RCC 7860 (cell line): ENCODE data around the gene SNAPIN.
"Not testable (repeated sequence)": the region's sequence is repeated elsewhere in the genome, so short reads cannot be mapped to it uniquely, and the experiment has no call there.

Source experiments
- DNase-seq: peaks from one replicate; pipeline ENCODE4 v3.0.0-alpha.2; 2015; ENCODE audit warnings: low spot score
- FAIRE-seq: peaks from 2 replicates; lab custom pipeline; 2012; peaks lifted over from hg19 to GRCh38; lab: Jason Lieb, UNC

SNAPIN gene

DNA sequence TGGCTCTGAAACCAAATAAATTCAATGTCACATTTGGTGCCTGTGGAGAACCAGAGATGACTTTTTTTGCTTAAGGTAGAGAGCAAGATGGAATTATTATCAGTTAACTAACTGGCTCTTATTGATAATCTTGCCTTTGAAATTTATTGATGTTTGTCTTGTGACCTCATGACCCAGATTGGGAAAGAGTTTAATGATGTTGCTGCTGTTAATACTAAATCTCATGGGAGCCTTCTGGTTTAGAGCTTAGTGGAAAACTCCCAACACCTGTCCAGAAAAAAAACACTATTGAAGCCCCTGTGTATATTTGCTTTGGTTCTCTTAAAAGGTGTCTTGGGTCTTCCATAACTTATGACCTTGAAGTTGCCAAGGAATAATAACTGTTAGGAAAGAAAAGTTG is 14.7 kb upstream of the SNAPIN start:
- FAIRE-seq (no peak), DNase-seq (no peak)

DNA sequence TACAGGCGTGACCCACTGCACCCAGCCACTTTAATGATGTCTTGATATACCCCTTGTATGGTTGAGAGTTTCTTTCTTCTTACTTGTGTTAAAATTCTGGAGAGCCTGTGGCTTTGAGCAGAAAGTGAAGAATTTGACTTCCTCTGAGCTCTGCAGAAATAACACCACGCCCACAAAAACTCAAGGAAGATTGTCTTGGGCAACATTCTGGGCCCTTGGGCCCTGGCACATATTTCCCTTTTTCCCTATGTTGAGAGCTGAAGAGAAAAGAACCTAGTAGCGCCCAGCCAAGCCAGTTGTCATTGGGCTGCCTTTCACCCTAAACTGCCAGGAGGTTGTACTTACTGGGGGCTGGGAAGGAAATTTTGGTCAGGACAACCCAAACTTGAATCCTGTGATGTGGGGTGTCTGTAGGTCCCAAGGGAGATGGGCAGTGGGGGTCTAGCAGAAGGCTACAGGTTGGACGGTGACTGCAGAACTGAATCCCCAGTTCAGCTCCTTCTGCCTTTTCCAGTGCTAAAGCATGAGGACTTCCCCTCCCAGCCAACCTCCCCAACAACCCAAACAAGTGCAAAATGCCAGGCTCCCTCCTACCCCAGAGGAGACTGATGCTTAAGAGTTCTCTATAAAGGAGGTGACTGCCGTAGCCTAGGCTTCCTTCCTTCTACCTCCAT is 11.7 kb upstream of the SNAPIN start:
- DNase-seq, result no peak
- no peak for FAIRE-seq

DNA sequence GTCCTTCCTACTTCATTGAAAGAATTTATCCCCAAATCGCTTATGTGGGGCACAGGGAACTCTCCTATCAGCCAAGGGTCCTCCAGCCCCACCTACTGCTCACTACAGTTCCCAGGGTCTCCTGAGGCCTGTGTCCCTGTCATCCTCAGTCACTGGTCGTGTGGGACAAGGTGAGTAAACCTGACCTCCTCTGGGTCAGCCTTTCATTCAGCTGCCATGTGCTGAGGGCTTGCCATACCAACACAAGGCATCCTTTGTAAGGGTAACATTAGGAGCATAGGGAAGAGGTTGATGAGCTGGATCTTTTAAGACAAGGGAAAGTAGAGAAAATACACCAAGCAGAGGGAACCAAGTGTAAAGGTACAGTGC is 11.2 kb upstream of the SNAPIN start:
- FAIRE-seq, result no peak
- no peak for DNase-seq

DNA sequence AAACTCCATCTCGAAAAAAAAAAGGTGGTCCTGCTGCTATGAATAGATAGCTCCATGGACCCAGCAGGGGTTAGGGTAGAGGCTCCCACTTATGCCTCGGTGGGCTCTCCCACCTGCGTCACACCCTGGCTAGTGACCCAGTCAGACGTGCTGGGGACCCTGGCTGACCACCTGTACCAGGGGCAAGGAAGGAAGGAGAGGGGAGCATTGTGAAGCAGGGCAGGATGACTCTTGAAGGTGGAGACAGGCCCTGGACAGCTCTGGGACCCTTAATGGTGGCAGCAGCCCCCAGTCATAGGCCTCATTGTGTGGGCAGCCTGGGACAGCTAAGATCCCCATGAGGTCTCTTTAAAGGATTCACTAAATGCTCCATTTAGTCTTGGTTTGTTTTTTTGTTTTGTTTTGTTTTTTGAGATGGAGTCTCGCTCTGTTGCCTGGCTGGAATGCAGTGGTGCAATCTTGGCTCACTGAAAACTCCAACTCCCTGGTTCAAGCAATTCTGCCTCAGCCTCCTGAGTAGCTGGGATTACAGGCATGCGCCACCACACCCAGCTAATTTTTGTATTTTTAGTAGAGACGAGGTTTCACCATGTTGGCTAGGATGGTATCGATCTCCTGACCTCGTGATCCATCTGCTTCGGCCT is 10.4 kb upstream of the SNAPIN start:
- peak; percentile 16 for DNase-seq
- FAIRE-seq, result no peak

DNA sequence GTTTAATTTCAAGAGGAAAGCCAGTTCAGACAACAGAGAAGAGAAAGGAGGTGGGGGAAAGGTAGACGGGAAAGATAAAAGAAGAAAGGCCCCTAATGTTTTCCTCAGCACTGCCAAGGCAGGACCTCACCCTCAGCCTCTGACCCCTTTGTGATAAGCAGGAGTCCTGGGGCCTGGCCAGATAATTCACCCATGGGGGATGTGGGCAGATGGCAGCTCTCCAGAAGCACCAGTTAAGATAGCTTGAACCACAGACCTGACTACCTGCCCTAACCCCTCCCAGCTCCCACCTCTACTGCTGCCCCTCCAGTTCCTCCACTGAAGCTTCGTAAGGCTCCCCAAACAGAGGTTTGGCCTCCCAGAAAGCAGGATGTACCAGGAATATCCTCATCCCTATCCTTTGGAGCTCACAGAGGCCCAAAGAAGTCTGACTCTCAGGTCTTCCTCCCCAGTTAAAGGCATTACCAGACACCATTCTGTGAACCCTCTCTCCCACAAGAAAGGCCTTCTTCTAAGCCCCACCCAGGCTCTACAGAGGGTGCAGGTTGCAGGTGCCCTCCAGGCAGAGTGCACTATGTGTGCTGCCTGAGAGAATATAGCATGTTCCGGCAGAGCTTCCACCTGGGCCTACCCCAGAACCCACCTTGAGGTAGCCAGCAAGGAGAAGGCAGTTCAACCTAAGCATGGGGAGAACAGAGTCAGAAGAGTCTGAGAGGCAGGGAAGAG is 9.2 kb upstream of the SNAPIN start:
- no peak for FAIRE-seq
- no peak for DNase-seq

DNA sequence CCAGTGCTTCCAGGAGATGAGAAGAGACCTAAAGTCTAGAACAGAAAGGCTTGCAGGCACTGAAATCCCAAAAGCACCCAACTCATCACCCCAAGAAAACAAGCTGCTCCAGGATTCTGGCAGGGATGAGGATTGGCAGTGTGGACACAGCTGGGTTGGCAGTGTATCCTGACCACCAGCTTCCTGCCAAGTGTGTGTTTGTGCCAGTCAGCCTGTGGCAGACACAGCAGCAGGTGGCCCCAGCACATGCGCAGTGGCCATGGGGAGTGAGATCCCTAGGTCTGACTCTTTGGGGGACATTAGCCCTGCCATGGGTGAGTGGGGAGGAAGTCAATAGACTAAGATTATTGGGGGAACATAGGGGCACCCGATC is 8.7 kb upstream of the SNAPIN start:
- DNase-seq, result no peak
- FAIRE-seq, result no peak

DNA sequence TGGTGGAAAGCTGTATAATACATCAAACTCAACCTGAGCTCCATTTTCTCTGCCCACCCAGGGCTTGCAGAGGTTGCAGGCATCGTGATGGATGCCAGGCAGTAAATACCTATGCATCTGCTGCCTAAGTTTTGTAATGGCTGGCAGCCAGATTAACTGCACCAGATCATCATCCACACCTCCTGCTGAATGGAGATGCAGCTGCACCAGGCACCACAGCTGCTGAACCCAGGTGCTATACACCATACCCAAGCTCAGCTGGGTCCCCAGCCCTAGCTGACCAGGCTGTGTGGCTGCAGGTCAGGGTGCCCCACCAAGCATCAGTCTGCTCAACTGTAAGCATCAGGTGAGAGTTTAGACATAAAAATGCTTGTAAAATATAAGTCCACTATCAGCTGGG is 6.7 kb upstream of the SNAPIN start:
- no peak for DNase-seq
- FAIRE-seq, result no peak

DNA sequence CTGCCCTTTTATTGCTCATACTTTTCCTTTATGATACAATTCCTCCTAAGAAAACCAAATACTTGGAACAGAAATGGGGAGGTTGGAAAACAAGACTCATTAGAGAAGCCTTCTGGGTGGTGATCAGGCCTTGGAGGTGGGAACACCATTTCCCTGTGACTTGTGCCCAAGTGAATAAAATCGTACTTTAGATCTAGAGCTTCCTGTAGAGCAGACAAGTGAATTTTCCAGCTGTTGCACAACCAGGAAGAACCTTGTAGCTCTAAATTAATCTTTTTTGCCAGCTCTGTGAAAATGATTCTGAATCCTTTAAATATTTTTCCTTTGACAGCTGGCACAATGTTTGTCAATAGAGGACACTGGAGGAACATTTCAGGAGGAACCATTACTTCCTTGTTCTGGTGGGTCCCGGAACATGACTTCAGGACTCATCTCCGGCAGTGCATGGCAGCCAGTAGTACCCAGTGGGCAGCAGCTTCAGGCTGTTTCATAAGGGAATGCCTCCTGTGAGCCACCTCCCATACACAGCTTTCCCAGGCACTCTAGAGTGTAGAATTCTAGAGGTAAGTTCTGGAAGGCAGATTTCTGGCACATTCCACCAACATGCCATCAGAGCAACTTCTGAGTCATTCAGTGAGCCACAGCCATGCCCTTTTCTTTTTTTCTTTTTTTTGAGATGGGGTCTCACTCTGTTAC is 5.5 kb upstream of the SNAPIN start:
- FAIRE-seq, result no peak

DNA sequence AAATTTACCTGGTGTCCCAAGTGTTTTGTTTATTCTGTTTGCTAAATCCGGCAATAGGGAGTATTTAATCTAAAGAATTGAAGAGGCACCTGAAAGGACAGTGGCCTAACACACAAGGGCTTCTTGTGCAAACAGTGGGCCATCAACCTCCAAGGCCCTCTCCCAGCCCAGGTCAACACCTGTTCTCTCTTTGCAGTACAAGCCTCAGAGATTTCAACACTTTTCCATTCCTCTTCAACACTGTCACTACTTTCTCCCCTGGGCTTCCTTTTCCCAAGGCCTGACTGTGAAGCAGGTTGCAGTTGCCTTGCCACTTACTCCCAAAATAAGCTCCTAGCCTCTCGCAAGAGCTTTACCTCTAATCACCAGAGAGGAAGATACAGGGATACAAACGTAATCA is 3.2 kb upstream of the SNAPIN start:
- FAIRE-seq (no peak), DNase-seq (no peak)

More for the DNA sequence above, 5.5 kb upstream of the SNAPIN start:
- peak; percentile 45 for DNase-seq

DNA sequence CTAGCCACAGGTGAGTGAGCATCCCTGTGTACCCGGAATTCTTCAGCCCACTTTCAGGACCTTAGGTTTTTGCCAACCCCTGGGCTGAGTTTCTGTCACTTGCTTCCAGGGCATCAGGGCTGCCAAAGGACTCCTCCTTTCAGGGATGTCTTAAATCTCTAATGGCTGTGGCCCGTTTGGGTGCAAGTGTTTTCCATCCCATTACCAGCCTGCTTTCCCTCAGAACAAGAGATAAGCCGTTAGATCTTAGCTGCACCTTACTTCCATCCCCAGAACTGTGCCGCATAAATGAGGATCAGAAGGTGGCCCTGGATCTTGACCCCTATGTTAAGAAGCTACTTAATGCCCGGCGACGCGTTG is 652 bp downstream of the SNAPIN start:
- DNase-seq (no peak), FAIRE-seq (no peak)

DNA sequence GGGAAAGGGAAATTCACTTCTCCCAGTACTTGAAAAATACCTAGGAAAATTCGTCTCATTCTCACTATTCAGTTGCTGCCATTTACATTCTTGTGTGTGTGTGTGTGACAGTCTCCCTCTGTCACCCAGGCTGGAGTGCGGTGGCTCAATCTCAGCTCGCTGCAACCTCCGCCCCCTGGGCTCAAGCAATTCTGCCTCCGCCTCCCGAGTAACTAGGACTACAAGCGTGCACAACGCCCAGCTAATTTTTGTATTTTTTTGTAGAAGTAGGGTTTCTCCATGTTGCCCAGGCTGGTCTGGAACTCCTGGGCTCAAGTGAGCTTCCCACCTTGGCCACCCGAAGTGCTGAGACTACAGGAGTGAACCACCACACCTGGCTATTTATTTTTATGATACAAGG is 1.2 kb downstream of the SNAPIN start:
- FAIRE-seq (no peak), DNase-seq (no peak)

DNA sequence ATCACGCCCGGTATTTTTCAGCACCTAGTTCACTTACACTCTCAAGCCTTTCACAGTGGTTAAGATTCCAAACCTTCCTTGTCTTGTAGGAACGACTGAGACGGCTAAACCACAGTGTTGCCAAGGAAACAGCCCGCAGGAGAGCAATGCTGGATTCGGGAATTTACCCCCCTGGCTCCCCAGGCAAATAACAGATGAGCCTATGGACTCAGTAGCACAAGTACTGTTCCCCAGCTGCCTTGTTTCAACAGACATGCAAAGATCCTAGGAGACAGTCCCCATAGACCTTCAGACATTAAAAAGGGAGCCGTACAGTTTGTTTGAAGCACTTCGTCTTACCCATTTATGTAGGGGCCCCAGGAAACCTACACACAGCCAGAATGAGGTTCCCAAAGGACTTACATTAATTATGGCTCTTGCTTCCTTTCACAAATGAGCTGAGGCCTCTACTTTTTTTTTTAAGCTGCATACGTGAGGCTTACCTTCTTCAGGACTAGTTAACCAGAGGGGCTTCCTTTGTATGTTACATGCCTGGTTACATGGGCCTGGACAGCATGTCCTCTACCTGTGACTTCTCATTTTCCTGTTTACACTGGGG is 2.7 kb downstream of the SNAPIN start:
- FAIRE-seq, result no peak
- DNase-seq, result no peak

DNA sequence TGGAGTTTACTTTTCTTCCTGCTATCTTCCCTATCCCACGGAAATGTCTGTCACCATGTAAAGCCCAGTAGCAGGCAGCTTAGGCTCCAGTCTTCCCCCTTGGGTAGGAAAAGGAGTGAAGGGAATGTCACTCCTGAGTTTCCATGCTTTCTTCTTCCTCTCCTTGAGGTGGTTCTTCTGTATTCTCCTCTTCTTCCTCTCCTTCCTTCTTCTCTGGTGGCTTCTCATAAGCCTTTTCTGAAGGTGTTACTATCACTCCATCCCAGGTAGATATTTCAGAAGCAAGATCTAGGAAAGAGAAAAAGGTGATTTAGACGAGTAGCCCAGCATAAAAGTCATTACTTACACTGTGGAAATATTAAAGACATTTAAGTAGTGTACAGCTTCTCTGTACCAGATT is 3.8 kb downstream of the SNAPIN start:
- FAIRE-seq, result no peak
- no peak for DNase-seq

DNA sequence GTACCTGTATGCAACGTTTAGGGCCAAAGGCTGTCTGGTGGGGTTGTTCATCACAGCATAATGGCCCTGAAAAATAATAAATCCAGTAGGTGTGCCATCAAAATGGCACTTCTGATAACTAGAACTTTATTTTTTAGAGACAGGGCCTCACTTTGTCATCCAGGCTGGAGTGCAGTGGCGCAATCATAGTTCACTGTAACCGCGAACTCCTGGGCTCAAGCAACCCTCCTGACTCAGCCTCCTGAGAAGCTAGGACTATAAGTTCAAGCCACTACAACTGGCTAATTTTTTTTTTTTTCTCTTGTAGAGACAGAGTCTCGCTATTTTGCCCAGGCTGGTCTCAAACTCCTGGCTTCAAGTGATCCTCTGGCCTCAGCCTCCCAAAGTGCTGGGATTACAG is 4.7 kb downstream of the SNAPIN start:
- no peak for FAIRE-seq
- DNase-seq, result no peak

DNA sequence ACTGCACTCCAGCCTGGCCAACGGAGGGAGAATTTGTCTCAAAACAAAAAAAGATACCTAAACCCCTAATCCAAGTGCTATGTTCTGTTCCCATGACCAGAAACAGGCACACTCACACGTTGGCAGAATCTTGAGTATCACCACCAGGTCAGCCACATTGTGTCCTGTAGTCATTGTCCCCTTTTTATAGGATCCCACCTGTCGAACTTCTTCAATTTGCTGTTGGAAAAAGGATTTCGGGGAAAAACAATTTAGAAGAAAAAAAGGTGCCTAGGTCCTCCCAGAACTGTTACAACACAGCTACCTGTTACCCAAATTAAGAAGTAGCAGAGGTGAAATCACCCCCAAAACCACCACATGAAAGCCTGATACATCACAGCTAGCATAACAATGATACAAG is 8.9 kb downstream of the SNAPIN start:
- no peak for FAIRE-seq
- DNase-seq, result no peak

DNA sequence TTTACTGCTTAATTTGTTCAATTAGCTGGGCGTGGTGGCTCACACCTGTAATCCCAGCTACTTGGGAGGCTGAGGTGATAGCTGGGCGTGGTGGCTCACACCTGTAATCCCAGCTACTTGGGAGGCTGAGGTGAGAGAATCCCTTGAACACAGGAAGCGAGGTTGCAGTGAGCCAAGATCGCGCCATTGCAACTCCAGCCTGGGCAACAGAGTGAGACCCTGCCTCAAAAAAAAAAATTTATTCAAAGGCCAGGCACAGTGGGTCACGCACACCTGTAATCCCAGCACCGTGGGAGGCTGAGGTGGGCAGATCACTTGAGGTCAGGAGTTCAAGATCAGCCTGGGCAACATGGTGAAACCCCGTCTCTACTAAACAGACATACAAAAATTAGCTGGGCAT is 10.2 kb downstream of the SNAPIN start:
- not testable (repeated sequence) for DNase-seq, FAIRE-seq

DNA sequence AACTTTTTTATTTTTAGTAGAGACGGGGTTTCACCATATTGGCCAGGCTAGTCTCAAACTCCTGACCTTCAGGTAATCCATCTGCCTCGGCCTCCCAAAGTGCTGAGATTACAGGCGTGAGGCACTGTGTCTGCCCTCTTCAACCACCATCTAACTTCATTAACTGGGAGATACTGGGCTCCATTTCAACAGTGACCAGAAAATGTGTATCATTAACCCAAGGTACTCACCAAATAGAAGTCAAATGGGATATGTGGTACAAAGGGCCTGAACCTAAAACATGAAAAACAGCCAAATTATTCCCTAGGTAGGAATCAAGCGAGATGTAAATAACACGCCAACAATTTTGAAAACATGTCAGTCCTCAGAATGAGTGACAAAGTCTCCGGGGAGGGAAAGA is 11.1 kb downstream of the SNAPIN start:
- no peak for FAIRE-seq
- no peak for DNase-seq

DNA sequence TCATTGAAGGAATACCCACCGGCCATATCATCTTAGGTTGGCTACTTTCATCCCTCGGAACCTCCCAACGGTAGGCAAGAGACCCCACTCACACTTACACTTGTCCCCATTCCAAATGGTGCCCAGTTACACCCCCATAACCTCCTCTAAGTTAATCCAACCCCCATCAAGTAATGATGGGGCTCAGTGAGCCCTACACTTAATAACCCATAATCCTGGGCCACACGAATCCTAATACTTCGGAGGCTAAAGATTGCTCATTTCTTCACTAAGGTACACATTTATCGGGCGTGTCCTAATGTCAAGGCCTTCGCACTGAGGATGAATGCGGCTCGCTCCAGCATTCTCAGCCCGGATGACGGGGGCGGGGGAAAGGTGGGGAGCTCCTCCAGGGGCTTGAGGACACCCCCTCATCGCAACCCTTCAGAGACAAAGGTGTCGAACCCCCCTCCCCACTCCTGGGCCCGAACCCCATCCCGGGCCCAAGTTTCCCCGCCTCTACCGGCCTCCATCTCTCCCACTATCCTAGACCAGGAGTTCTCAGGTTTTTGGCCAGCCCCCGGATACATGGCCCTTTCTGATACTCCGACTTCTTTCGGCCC is 11.9 kb downstream of the SNAPIN start:
- no peak for FAIRE-seq
- DNase-seq, result no peak

DNA sequence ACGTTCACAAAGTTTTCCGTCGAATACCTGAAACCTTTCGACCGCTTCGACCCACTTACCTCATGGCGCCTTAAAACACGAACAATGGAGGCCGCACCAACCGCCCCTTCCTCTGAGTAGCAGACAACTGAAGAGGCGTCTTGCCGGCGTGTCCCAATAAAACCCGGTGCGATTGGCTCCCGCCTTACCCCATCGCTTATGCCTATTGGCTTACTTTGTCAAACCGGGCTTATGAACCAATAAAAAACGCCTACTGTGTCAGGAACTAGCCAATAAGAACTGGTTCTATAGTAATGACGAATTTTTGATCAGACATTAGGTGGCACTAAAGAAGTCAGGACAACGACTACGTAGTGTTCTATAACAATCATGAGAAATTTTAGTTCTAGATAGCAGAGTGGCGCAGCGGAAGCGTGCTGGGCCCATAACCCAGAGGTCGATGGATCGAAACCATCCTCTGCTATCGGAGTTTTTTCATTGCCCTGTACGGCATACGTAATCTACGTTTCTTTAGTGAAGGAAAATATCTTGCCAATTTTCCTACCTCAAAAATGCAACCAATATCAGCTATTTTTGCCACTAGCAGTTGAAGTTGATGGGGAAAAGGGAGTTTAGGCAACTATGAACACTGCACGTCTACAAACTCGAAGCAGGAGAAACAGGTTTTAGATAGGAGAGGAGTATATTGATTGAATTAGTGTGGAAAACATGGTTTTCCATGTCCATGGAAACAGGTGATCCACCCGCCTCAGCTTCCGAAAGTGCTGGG is 12.5 kb downstream of the SNAPIN start, which contains the start of gene ILF2:
Gene ILF2 (minus strand): TSS at position 135 of the 769 bp plus-strand sequence. CDS start 71 bp downstream, at position 64.
- DNase-seq, result peak; percentile 100

More for the DNA sequence above, 12.5 kb downstream of the SNAPIN start, which contains the start of gene ILF2:
- peak; percentile 98 for FAIRE-seq
